ENCODE results near the gene IBA57.

IBA57 gene

GRCh38 chr1:228157729-228158126, 7.9 kb upstream of the IBA57 start:
- DNase-seq = no peak

GRCh38 chr1:228158151-228159007, 7.2 kb upstream of the IBA57 start:
- no peak for DNase-seq

GRCh38 chr1:228159008-228159665, 6.5 kb upstream of the IBA57 start:
- no peak for DNase-seq

- no peak for DNase-seq
Observed at GRCh38 chr1:228160201-228160761, 5.3 kb upstream of the IBA57 start.

- no peak for DNase-seq
Observed at GRCh38 chr1:228161362-228161761, 4.2 kb upstream of the IBA57 start.

GRCh38 chr1:228161866-228162265, 3.7 kb upstream of the IBA57 start:
- no peak for DNase-seq

- DNase-seq = no peak
Observed at GRCh38 chr1:228162286-228163006, 3.2 kb upstream of the IBA57 start.

GRCh38 chr1:228163007-228163753, 2.4 kb upstream of the IBA57 start:
- DNase-seq = no peak

- DNase-seq = no peak
Observed at GRCh38 chr1:228163776-228164519, 1.7 kb upstream of the IBA57 start.

GRCh38 chr1:228164561-228165371, 838 bp upstream of the IBA57 start:
- DNase-seq = no peak

GRCh38 chr1:228166170-228166936, 749 bp downstream of the IBA57 start:
- DNase-seq = no peak

GRCh38 chr1:228168563-228169270, 3.1 kb downstream of the IBA57 start:
- no peak for DNase-seq

- no peak for DNase-seq
Observed at GRCh38 chr1:228169345-228169744, 3.7 kb downstream of the IBA57 start.

GRCh38 chr1:228170666-228171065, 5.1 kb downstream of the IBA57 start:
- DNase-seq = no peak

- DNase-seq = no peak
Observed at GRCh38 chr1:228171221-228171891, 5.8 kb downstream of the IBA57 start.

- DNase-seq = no peak
Observed at GRCh38 chr1:228172591-228173527, 7.3 kb downstream of the IBA57 start.

All from activated gamma-delta T cell (primary cell).